ENCODE results near the gene IFI6. TPM values are rescaled to one million over a fixed set of nuclear protein-coding genes. Genes with fewer than 3 reads are reported as not detected.

The IFI6 gene
- polyA plus RNA-seq, 4 donors, result 20.1 to 25.1 (median 22.5) TPM

DNA sequence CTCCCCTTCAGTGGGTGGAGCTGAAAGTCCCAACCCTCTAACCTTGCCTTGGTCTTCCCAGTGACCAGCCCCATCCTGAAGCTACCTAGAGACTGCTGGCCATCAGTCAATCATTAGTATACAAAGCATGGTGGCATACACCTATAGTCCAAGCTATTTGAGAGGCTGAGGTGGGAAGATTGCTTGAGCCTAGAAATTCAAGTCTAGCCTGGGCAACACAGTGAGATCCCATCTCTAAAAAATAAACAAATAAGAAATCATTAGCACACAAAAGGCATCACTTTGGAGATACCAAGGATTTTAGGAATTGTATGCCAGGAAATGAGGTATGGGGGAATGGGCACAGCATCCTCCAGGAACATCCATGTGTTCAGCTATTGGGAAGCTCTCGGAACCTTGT lies 4.4 kb upstream of the IFI6 start:
- no peak for DNase-seq (ENCODE audit: low read depth in 4 of 4, low spot score in 3 of 4)

DNA sequence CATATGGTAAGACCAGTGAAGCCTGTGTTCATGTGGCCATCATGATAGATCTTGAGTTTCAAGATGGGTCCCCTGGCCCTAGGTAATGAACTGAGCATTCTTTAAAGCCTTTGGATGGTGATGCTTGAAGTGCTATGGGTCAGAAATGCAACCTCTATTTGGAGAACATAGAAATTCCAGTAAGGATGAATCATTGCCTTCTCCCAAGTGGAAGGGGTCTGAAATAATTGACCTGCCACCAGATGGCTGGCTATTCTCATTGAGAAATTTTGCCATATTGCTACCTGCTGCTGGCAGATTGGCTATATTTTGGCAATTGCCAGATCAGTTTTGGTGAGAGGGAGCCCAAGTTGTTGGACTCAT lies 739 bp upstream of the IFI6 start:
- DNase-seq (ENCODE audit: low read depth in 4 of 4, low spot score in 3 of 4), result no peak

DNA sequence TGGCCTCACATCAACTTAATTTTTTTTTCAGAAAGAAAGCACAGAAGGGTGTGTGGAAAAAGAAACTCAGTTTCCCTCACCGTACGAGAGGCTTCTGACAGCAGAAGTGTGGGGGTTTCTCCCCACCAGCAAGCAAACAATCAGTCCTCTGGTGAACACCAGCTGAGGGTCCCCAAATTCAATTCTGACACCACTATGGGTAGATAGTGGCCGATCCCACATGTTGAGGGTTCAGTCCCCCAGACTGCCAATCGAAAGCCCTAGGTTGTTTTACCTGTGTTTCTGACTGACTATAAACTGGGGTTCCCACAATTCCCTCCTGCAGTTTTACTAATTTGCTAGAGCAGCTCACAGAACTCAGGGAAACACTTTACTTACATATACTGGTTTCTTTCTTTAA lies 2.1 kb downstream of the IFI6 start:
- DNase-seq (ENCODE audit: low read depth in 4 of 4, low spot score in 3 of 4), result no peak

DNA sequence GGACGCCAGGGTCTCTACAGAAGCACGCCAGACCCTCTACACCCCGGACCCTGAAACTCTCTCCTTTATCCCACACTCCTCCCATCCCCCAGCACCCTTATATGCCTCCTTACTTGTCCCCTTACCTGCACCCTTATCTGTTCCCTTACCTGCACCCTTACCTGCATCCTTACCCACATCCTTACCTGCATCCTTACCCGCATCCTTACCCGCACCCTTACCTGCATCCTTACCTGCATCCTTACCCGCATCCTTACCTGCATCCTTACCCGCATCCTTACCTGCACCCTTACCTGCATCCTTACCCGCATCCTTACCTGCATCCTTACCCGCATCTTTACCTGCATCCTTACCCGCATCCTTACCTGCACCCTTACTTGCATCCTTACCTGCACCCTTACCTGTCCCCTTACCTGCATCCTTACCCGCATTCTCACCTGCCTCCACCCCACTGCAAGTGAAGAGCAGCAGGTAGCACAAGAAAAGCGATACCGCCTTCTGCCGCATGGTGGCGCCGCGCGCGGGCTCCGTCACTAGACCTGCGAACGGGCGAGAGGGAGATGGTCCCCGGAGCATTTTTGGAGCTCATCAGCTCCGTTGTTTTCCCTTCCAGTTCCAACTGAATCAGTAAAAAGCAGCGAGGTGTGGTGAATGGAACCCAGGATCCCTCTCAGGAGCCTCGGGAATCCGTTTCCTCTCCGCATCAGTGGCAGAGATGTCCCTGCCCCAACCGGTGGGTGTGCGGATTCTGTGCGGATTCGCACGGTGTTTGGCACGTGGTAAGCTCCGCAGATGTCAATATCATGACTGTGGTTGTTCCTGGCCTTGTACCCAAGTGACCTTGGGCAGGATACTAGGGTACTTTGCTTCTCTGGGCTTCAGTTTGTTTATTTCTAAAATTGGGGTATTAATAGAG lies 2.9 kb downstream of the IFI6 start:
- peak in 1 of 4 donors; percentile 74 for DNase-seq (ENCODE audit: low read depth in 4 of 4, low spot score in 3 of 4)

DNA sequence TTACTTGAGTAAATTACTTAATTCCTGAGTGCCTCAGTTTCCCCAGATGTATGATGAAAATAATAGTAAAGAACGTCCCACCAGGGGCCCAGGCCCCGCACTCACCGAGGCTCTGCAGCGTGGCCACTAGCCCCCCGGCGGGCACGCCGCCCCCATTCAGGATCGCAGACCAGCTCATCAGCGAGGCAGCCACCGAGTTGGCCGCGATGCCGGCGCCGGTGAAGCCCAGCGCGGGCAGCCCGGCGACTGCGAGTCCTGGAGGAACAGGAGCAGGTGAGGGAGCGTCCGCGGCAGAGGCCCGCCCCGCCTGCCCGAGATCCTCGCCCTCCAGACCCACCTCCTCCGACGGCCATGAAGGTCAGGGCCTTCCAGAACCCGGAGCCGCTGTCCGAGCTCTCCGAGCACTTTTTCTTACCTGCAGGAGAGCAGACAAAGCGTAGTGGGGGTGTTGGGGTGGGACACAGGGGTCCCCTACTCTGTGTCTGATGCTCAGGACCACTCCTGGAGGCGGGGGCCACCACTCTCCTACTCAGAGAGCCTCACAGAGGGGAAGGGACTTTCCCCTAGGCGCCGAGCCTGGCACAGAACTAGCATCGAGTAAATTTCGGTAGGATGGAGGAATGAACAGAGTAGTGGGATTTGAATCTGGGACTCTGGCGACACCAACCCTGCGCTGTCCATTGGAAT lies 3.7 kb downstream of the IFI6 start:
- DNase-seq (ENCODE audit: low read depth in 4 of 4, low spot score in 3 of 4), result no peak

DNA sequence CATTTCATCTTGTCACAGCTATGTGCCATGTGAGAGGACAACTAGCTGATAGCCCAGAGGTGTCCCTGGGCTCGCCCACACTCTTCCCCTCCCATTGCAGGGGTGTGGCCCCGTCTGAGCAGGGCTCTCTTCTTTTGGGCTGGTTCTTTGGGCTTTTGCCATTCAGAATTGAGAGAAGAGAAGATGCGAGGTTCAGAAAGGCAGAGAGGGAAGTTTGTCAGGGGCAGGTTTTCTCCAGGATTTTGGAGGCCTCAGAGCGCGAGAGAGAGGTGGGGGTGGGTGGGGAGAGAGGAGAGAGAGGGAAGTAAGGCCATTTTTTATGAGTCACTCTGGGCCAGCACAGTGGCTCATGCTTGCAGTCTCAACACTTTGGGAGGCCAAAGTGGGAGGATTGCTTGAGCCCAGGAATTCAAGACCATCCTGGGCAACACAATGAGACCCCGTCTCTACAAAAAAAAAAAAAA lies 5.2 kb downstream of the IFI6 start:
- DNase-seq (ENCODE audit: low read depth in 4 of 4, low spot score in 3 of 4), result no peak

DNA sequence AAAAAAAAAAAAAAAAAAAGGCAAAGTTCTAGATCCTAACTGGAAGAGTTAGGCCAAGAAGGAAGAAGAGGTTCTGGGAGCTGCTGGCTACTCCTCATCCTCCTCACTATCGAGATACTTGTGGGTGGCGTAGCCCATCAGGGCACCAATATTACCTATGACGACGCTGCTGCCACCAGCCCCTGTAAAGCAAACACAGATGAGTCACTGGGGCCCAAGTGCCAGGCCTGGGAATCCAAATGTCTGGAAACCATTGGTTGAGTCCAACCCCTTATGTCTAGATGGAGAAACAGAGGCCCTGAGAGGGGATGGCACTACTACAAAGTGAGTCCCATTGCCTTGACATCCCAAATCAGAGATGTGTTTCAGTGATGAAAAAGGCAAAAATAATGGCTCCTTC lies 5.7 kb downstream of the IFI6 start:
- DNase-seq (ENCODE audit: low read depth in 4 of 4, low spot score in 3 of 4), result no peak

DNA sequence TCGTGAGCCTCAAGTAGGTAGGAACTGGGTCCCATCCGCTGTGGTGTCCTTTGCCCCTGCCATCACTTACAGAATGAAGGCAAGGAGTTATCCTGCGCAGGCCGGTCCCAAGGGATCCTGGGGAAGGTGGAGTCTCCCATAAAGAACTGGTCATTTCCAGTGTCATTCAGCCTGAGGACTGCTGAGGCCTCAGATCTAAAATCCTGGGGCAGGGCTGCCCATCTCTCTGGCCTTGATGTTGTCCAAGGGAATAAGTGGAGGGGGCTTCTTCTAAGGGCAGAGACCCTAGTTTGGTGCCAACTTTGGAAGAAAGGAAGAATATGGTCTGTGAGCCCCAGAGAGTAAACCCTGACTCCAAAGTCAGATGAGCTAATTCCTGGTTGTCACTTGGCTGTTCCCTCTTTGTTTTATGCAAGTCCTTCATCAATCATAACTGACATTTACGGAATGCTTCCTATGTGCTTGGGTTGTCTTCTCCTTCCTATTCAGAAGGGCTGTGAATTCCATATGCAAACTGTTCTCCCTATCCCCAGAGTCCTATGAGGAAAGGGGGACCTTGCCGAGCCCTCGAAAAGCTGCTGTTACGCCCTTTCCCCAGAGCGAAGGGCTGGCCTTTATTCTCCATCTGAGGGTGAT lies 6.9 kb downstream of the IFI6 start:
- DNase-seq (ENCODE audit: low read depth in 4 of 4, low spot score in 3 of 4), result no peak

DNA sequence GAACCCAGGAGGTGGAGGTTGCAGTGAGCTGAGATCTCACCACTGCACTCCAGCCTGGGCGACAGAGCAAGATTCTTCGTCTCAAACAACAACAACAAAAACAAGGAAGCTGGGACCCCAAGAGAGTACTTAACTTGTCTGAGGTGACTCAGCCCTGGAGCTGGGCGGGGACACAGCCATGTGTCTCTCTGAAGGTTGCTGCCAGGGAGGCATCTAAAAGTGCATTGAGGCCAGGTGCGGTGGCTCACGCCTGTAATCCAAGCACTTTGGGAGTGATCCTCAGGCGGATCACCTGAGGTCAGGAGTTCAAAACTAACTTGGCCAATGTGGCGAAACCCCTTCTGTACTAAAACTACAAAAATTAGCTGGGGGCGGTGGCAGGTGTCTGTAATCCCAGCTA lies 7.7 kb downstream of the IFI6 start:
- DNase-seq (ENCODE audit: low read depth in 4 of 4, low spot score in 3 of 4), result no peak

DNA sequence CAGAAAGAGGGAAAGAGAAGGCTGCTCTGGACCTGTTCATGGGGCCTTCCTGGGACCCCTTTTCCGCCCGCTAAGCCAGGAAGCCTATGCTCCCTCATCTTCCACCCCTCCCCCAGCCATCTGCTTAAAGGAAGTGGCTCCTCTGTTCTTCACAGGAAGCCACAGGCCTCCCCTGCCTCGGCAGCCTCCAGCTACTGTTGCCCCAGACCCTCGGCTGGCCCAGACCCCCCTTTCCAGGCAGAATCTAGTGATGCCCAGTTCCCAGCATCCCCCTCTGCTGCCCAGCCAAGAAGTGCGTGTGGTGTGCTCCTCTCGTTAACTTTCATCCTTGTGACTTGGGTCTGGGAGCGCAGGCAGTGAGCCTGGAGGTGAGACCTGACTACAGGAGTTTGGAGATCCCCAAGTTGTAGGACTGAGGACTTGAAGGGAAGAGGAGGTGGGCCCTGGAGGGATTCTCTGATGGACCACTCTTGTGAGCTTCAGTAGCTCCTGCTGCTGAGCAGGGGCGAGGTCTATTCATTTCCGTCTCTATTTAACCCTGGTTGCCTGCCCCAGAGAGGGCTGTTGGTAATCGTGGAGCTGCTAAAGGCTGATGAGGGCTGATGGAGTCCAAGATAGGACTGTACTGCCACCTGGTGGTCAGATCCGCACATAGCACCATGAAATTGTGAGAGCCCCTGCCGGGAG lies 9.1 kb downstream of the IFI6 start:
- DNase-seq (ENCODE audit: low read depth in 4 of 4, low spot score in 3 of 4), result peak; percentile 76 to 89 (median 79)

DNA sequence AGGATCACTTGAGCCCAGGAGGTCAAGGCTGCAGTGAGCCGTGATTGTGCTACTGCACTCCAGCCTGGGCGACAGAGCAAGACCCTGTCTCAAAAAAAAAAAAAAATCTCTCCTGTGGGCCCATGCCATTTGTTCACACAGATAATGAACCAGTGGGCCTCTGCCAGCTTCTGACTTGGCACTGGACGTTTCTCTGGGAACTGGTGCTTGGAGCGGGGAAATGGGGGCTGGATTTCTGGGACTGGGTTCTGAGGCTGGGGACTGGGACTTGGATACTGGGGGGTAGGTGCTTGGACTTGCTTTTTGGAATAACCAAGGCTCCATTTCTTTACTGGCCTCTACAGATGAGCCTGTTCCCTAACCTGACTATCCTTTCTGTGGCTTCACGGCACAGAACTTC lies 9.7 kb downstream of the IFI6 start:
- no peak for DNase-seq (ENCODE audit: low read depth in 4 of 4, low spot score in 3 of 4)

DNA sequence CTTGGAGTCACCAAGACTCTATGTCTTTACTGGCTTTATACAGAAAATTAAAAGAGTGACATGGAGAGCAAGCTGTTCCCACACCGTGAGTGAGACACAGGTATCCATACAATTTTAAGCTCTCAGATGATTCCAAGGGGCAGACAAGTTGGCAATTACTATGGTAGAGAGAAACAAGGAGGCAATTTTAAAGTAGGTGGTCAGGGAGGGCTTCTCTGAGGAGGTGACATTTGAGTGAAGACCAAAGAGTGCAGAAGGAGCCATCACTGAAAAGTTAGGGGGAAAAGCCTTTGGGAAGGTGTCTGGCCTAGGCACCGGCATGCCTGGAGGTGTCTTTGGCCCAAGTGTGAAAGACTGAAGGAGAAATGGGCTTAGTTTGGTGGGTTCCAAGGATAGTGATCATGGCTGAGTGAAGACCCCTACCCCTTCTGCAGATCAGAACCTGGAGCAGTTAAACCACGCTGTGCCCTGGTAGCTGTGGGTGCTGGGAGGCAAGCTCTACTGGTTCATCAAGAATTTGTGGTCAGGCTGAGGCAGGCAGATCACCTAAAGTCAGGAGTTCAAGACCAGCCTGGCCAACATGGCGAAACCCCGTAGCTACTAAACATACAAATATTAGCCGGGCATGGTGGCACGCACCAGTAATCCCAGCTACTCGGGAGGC lies 10.4 kb downstream of the IFI6 start:
- DNase-seq (ENCODE audit: low read depth in 4 of 4, low spot score in 3 of 4), result no peak

DNA sequence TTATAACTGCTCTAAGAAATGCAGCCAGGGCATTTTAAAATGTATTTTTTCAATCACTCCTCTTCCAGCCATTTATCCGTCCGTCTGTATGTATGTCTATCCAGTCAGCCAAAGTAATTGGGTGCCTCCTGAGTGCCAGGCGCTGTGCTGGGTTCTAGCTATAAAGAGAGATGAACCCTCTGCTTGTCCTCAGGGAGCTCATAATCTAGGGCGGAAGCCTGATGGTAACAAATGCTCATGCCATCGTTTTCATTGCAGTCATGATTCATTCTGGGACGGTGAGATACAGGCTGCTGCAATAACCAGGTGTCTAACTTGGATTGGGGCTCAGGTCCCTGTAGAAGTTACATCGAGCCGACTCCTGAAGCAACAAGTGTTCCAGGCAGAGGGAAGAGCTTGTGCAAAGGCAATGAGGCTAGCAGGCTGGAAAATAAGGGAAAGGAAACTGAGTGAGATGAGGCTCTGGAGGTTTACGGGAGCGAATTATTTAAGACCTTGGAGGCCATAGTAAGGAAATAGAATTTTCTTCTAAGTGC lies 11.6 kb downstream of the IFI6 start:
- DNase-seq (ENCODE audit: low read depth in 4 of 4, low spot score in 3 of 4), result no peak

DNA sequence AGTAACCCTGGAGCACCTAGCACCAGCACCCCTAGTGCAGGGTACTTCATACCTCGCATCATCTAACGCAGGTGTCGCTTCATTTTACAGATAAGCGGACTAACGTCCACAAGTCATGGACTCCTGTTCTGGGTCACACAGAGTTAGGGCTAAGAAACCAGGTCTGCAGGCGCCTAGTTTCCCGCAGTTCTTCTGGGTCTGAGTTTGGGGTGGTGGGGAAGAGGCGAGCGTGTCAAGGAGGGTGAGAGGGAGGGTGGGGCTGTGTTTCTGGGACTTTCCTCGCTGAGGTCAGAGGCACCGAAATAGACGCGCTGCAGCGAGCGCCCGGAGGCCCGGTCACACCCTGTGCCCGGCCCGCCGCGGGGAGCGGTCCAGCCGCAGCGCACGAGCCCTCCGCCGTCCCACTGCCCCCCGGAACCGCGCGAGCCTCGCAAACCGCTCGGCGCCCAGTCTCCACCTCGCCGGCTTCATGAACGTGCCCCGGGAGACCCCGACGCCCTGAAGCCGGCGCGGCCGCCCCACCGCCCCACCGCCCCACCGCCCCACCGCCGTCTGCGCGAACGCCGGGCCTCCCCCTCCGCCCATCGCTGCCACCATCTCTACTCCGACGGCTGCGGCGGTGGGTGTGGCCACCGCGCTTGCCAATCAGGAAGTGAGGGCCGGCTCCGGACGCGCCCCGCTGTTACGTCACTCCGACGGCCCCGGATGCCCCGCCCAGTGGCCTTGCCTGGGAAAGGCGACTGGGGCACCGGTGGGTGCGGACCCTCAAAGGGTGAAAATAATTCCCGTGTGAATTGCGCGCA lies 12.3 kb downstream of the IFI6 start:
- peak; percentile 60 to 76 (median 67) for DNase-seq (ENCODE audit: low read depth in 4 of 4, low spot score in 3 of 4)

DNA sequence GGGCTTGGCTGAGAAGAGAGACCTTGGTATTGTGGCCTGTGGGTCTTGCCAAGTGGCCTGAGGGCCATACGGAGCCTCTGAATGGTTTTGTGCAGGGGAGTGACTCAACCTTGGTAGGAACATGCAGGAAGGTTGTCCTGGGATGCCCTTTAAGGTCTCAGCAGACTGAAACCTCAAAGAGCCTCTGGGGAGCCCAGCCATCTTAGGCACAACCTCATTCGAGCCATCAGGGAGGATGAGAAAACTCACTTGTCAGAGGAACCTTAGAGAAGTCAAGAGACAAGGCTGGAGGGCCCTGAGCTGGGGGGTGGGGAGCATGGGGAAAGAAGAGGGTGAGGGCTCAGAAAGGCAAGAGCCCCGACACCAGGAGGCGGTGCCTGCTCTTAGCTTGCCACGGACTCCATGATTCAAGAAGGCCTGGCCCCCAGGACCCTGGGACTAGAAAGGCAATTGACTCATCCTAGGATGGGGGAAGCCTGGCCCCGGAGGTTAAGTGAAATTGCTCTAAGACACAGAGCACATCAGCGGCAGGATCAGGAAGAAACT lies 13.0 kb downstream of the IFI6 start:
- DNase-seq (ENCODE audit: low read depth in 4 of 4, low spot score in 3 of 4), result no peak

DNA sequence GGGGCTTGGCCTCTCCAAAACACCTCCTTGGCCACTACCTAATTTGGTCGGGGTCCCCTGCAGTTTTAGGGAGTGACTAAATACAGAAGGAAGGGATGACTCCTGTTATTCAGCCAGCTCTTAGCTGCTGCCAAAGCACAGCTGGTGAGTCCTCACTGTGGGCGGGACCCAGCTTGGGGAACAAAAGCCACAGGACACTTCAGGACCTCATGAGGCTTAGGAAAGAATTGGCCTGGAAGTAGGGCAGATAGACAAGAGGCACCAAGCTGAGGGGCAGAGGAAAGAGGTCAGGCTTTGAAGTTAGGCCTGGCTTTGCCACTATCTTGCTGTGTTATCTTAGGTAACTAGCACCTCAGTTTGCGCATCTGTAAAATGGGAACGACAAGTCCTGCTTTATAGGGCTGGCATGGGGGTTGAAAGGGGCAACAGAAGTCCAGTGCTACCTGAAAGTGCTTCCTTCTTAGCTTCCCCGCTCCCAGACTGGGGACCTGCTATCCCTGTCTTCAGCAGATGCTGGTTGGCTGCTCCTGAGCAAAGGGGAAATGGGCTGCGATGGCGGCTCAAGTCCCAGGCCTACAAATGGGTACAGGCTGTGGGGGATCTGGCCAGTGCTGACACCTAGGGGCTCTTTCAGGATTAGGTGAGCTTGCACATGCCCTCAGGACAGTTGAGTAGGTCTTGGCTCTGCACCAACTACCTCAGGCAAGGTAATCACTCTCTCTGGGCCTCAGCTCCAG lies 15.7 kb downstream of the IFI6 start:
- no peak for DNase-seq (ENCODE audit: low read depth in 4 of 4, low spot score in 3 of 4)

DNA sequence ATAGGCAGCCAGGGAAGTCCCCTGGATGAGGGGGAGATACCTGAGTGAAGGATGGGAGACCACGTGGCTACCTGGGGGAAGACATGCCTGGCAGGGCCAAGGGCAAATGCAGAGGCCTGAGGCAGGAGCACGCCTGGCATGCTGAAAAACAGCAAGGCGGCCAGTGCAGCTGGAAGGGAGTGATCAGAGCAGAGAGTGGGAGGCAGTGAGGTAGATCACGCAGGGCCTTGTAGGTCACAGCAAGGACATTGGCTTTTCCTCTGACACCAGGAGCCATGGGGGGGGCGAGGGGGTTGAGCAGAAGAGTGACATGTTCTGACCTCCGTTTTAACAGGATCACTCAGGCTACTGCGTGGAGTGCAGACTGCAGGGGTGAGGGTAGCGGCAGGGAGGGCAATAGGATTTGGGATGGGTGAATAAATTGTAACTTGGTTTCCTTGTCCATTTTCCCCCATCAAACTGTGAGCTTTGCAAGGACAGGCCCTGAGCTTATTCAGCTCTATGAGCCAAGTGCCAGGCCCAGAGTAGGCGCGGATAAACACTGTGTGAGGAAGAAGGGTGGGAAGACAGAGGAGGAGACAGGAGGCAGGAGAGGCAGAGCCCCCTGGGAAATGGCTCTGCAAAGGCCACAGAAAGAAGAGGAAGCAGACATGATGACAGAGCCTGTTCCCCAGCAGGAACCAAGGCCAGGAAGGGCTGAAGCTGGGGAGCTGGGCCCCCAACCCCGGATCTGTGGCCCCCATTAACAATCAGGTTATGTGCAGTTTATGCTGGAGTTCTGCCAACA lies 16.6 kb downstream of the IFI6 start:
- DNase-seq (ENCODE audit: low read depth in 4 of 4, low spot score in 3 of 4), result no peak

Data from right renal pelvis (tissue), 4 donors.